Psoas muscle (tissue), 8 donors: ENCODE results near the gene GHRH. TPM values are rescaled to one million over a fixed set of nuclear protein-coding genes. Genes with fewer than 3 reads are reported as not detected.
A peak's percentile ranks its signal among the peaks of the same experiment; 100 is the strongest.

ENCODE experiments used
- ATAC-seq, 4 donors: fragments of 200-7000 bp; cut with Tn5 transposase; one replicate each; pipeline ENCODE4 v1.9.1; 2020; ENCODE audit warnings: moderate library complexity in 3 of 4, mild to moderate bottlenecking in 2 of 4
- DNase-seq, 2 donors: peaks; one replicate each; pipeline ENCODE4 v3.0.0-alpha.2; 2020
- H3K27ac ChIP-seq: fragments of 200-600 bp; one replicate; pipeline ENCODE4 v1.8.0; 2022
- H3K27me3 ChIP-seq, 3 donors: fragments of 200-600 bp in 1 of 3; one replicate each; pipeline versions ENCODE4 v1.6.1 to v1.8.0; 2013 to 2022; ENCODE audit warnings: low read length in 2 of 3, mild to moderate bottlenecking in 2 of 3, moderate library complexity in 1 of 3; ENCODE audit not compliant: insufficient read depth in 3 of 3
- H3K36me3 ChIP-seq, 2 donors: fragments of 200-600 bp in 1 of 2; one replicate each; pipeline versions ENCODE4 v1.6.1 to v1.8.0; 2013 to 2022; ENCODE audit warnings: low read depth in 1 of 2, mild to moderate bottlenecking in 1 of 2, moderate library complexity in 1 of 2; ENCODE audit not compliant: insufficient read depth in 1 of 2
- H3K4me1 ChIP-seq: fragments of 200-600 bp; one replicate; pipeline ENCODE4 v1.8.0; 2022
- H3K4me3 ChIP-seq: fragments of 200-600 bp; one replicate; pipeline ENCODE4 v1.8.0; 2022; ENCODE audit warnings: mild to moderate bottlenecking
- H3K9me3 ChIP-seq: fragments of 200-600 bp; one replicate; pipeline ENCODE4 v1.8.0; 2022
- CTCF ChIP-seq: fragments of 200-600 bp; IDR thresholded peaks from one replicate; pipeline ENCODE4 v1.8.0; 2022; ENCODE audit warnings: antibody characterized with exemption
- WGBS, 3 donors: extraction: QIAGEN DNeasy Blood & Tissue Kit; methylation state at CpG; one replicate each; pipeline versions ENCODE4 v1.1.6 to v1.1.7; 2013; 5-methylcytosine and 5-hydroxymethylcytosine counted together
- intact Hi-C, 2 donors: fragments of 100-400 bp; cut with DNase I; formaldehyde crosslinking; loops; one replicate each; pipeline versions ENCODE4 v1.11.0 to v1.14.2; 2022
- polyA plus RNA-seq, 3 donors: library from polyadenylated mRNA; stranded (reverse); fragments of 200-250 nt; gene quantifications; one replicate each; pipeline ENCODE4 v1.2.3, GENCODE V29; 2013
- total RNA-seq, 4 donors: library from RNA; stranded (reverse); fragmentation: NEBNext Ultra II Directional in 2 of 4; extraction: Animal tissue kit (Norgen Biotek cat#: 25700) in 2 of 4; gene quantifications; one replicate each; pipeline versions ENCODE4 v1.2.1 to v1.2.4, GENCODE V29; 2021 to 2023
- donor health status: healthy with polysubstance abuse.
- donor health status: DM: no; HTN: no; CAD: no; lungs with moderate emphysema.
- donor health status: Bipolar disorder and iron deficiency.
- donor health status: healthy.
- donor health status: DM: yes; HTN: yes; CAD: no.
- donor health status: DM: no; HTN: no; CAD: no.
- donor health status: DM: no; HTN: no; CAD: no.
- donor health status: DM: yes; HTN: yes; CAD: no.

Gene GHRH
- total and polyA plus RNA-seq, 7 donors: not detected

- ATAC-seq: no peak
- Histone ChIP-seq H3K4me1 (peaks cover 59% of the 10 kb centered on the region), H3K27ac (peak overlapping the region; percentile 16), H3K9me3 (no peaks in the 10 kb centered on the region), H3K4me3 (no peak overlapping the region), H3K27me3 (no peaks in the 10 kb centered on the region), H3K36me3 (peaks cover 22 to 94% of the 10 kb centered on the region in 2 donors)
- DNase-seq: no peak
- intact Hi-C loops: no loop called here
- 16 to 46% (median 27%) methylated on average over 1 of the region's 1 CpG for WGBS, 3 donors
- TF ChIP-seq CTCF: no peak
These were observed 22.6 kb downstream of the GHRH start for GRCh38 chr20:37238935-37239451.

GRCh38 chr20:37238426-37238825 is 23.2 kb downstream of the GHRH start:
- Histone ChIP-seq H3K36me3 (peaks cover 22 to 99% of the 10 kb centered on the region in 2 donors), H3K4me1 (peaks cover 59% of the 10 kb centered on the region), H3K4me3 (no peak overlapping the region), H3K27me3 (no peaks in the 10 kb centered on the region), H3K9me3 (no peaks in the 10 kb centered on the region), H3K27ac (no peak overlapping the region)
- WGBS, 3 donors: 77 to 84% (median 80%) methylated on average over 6 of the region's 6 CpGs
- intact Hi-C loops: no loop called here
- TF ChIP-seq CTCF: no peak
- DNase-seq (no peak), ATAC-seq (no peak)

- H3K27me3 ChIP-seq: no peaks in the 10 kb centered on the region
- peaks cover 60% of the 10 kb centered on the region for H3K4me1 ChIP-seq
- DNase-seq (no peak), ATAC-seq (no peak)
- no peak overlapping the region for H3K27ac ChIP-seq
- no peaks in the 10 kb centered on the region for H3K9me3 ChIP-seq
- peaks cover 22 to 96% of the 10 kb centered on the region in 2 donors for H3K36me3 ChIP-seq
- intact Hi-C loops: no loop called here
- TF ChIP-seq CTCF: no peak
- no peak overlapping the region for H3K4me3 ChIP-seq
- 88 to 93% (median 91%) methylated on average over 5 of the region's 5 CpGs for WGBS, 3 donors
These were observed 24.0 kb downstream of the GHRH start for GRCh38 chr20:37237656-37238055.

GRCh38 chr20:37236462-37236861 is 25.2 kb downstream of the GHRH start:
- H3K4me1 ChIP-seq: peaks cover 60% of the 10 kb centered on the region
- ATAC-seq (peak in 2 of 4 donors; percentile 51 to 69), DNase-seq (no peak)
- intact Hi-C loops: no loop called here
- H3K36me3 ChIP-seq: peaks cover 18 to 95% of the 10 kb centered on the region in 2 donors
- 38 to 64% (median 38%) methylated on average over 4 of the region's 4 CpGs for WGBS, 3 donors
- TF ChIP-seq CTCF: no peak
- H3K27me3 ChIP-seq: no peaks in the 10 kb centered on the region
- H3K9me3 ChIP-seq: no peaks in the 10 kb centered on the region
- no peak overlapping the region for H3K4me3 ChIP-seq
- H3K27ac ChIP-seq: no peak overlapping the region

GRCh38 chr20:37235065-37235464 is 26.5 kb downstream of the GHRH start:
- 28 to 48% (median 33%) methylated on average over 6 of the region's 6 CpGs for WGBS, 3 donors
- Histone ChIP-seq H3K4me1 (peaks cover 55% of the 10 kb centered on the region), H3K27ac (peak overlapping the region; percentile 27), H3K36me3 (peaks cover 17 to 95% of the 10 kb centered on the region in 2 donors), H3K4me3 (no peak overlapping the region), H3K27me3 (no peaks in the 10 kb centered on the region), H3K9me3 (no peaks in the 10 kb centered on the region)
- peak in 1 of 4 donors; percentile 20 for ATAC-seq
- intact Hi-C loops: no loop called here
- DNase-seq: no peak
- TF ChIP-seq CTCF: no peak
